Measurements from ENCODE around the gene AFDN. TPM values are rescaled to one million over a fixed set of nuclear protein-coding genes. Genes with fewer than 3 reads are reported as not detected.

AFDN gene
- total and polyA plus RNA-seq, 9 donors = 24.4 to 266 (median 86.6) TPM

DNA sequence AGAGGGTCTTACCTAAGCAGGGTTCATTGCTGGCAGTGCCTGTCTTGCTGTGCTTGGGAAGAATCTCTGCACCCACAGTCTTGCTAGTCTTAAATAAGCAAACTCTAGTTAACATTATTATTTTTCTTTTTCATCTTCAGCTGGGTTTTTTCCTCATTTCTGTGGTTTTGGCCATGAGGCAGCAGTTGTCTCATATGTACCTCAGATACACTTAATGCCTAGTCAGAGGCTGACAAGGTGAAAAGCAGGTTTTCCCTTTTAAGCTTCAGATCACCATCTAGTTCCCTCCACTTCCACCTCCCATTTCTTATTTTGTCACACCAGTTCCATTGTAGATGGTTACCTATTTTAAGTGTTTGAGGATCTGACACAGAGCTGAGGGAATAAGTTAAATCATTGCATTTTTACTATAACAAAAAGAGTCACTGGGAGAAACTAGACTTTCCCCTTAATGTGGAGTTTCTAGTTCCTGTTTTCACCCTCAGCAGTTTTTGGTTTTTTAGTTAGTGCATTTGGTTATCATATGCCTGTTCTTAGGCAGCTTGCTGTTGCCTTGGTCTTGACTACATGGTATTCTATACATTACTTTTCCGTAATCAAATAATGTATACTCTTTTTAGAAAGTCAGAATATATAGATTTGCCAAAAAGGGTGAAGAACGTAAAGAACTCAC, 46.0 kb downstream of the AFDN start:
- no peak for DNase-seq
- no peaks in the 10 kb centered on the region for H3K36me3 ChIP-seq
- no peak for TF ChIP-seq EP300 (IDR thresholded peaks at IDR 0.05)
- TF ChIP-seq, protein P1, sequence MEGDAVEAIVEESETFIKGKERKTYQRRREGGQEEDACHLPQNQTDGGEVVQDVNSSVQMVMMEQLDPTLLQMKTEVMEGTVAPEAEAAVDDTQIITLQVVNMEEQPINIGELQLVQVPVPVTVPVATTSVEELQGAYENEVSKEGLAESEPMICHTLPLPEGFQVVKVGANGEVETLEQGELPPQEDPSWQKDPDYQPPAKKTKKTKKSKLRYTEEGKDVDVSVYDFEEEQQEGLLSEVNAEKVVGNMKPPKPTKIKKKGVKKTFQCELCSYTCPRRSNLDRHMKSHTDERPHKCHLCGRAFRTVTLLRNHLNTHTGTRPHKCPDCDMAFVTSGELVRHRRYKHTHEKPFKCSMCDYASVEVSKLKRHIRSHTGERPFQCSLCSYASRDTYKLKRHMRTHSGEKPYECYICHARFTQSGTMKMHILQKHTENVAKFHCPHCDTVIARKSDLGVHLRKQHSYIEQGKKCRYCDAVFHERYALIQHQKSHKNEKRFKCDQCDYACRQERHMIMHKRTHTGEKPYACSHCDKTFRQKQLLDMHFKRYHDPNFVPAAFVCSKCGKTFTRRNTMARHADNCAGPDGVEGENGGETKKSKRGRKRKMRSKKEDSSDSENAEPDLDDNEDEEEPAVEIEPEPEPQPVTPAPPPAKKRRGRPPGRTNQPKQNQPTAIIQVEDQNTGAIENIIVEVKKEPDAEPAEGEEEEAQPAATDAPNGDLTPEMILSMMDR (IDR thresholded peaks at IDR 0.05) = no peak
- TF ChIP-seq POLR2A (IDR thresholded peaks at IDR 0.05) = no peak
- no peak overlapping the region for H3K27ac ChIP-seq
- no peaks in the 10 kb centered on the region for H3K9me3 ChIP-seq
- 96 to 98% (median 97%) methylated on average over 2 of the region's 2 CpGs for WGBS, 3 donors
- H3K4me3 ChIP-seq = no peak overlapping the region
- intact Hi-C loops (cut with DNase I) = no loop called here
- no peaks in the 10 kb centered on the region for H3K4me1 ChIP-seq (ENCODE audit: insufficient read depth)
- H3K27me3 ChIP-seq = no peaks in the 10 kb centered on the region

DNA sequence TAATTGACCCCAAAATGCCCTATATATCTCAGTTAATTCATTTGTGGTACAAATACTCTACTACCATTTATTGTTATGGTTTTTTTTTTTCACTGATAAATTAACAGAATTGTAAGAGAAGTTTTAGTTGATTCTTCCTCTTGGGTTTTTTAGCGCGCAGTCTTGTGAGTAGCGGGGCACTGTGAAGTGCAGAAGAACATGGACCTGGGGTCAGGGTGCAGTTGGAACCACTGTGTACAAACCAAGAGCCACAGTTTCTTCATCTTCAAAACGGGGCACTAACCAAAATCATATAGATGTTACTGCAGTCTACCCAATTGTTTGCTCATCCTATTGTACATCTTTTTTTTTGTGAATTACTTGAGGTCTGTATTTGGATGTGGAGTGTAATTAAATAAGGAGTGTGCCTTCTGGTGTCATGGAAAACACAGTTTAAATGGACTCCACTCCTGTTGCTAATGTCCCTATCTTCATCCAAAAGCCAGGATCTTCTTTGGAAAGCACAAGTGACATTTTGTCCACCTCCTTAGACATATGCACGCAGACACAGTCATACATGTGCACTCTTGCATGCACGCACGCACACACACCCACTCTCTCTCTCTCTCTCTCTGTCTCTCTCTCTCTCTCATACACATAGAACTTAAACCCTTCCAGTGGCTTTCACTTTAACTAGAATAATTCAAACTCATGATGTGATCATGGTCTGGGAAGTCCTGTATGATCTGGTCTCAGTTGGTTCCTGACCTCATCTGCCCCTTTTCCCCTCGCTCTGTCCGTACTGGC, 51.5 kb downstream of the AFDN start:
- WGBS, 3 donors = 92 to 96% (median 96%) methylated on average over 9 of the region's 9 CpGs

DNA sequence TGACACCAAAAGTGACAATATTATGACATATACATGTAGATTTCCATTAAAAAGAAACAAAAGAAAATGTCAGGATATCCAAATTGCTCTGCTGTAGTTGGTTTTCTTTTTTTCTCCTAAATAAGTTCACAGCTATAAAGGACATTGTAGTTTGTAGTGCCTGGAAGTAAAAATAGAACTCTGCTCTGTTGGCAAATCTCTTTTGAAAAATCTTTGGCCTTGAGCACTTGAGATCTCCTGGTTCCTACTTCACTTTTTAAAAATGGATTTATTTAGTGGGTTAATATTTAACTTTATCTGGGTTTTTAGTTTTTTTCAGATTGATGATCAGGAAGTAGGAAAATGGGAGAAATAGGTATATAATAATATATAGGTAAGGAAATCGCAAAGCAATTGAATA, 52.9 kb downstream of the AFDN start:
- WGBS, 3 donors = 94 to 99% (median 95%) methylated on average over 1 of the region's 1 CpG
- Histone ChIP-seq H3K4me1 (ENCODE audit: insufficient read depth) (no peaks in the 10 kb centered on the region), H3K36me3 (no peaks in the 10 kb centered on the region), H3K27me3 (no peaks in the 10 kb centered on the region), H3K4me3 (no peak overlapping the region), H3K9me3 (no peaks in the 10 kb centered on the region), H3K27ac (no peak overlapping the region)
- DNase-seq = no peak
- intact Hi-C loops (cut with DNase I) = no loop called here
- no peak for TF ChIP-seq POLR2A (IDR thresholded peaks at IDR 0.05)
- TF ChIP-seq EP300 (IDR thresholded peaks at IDR 0.05) = no peak
- TF ChIP-seq, protein P1 (IDR thresholded peaks at IDR 0.05) = no peak

More for the DNA sequence above, 51.5 kb downstream of the AFDN start:
- no peak overlapping the region for H3K4me3 ChIP-seq
- intact Hi-C loops (cut with DNase I) = no loop called here
- H3K9me3 ChIP-seq = no peaks in the 10 kb centered on the region
- TF ChIP-seq, protein P1 (IDR thresholded peaks at IDR 0.05) = no peak
- TF ChIP-seq EP300 (IDR thresholded peaks at IDR 0.05) = no peak
- no peak overlapping the region for H3K27ac ChIP-seq
- no peaks in the 10 kb centered on the region for H3K4me1 ChIP-seq (ENCODE audit: insufficient read depth)
- no peak for DNase-seq
- H3K36me3 ChIP-seq = no peaks in the 10 kb centered on the region
- no peaks in the 10 kb centered on the region for H3K27me3 ChIP-seq

DNA sequence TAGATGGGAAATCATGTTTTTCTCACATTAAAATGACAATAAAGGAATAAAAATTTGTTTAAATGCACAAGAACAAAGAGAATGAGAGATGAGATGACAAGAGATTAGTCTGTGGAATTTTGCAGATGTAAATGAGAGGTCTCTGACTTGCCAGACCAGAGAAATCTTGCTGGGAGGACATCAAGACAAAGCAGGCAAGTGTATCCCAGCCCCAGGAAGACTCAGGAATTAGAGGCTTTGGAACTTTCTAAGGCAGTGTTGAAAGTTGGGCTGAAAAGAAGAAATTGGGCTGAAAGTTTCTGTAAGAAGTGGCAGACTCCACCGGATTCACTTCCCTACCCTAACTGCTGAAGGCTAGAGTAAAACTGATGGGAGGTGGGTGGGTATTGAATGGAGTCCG, 54.6 kb downstream of the AFDN start:
- 91 to 96% (median 94%) methylated on average over 2 of the region's 2 CpGs for WGBS, 3 donors
- no peaks in the 10 kb centered on the region for H3K9me3 ChIP-seq
- H3K27ac ChIP-seq = no peak overlapping the region
- TF ChIP-seq, protein P1 (IDR thresholded peaks at IDR 0.05) = no peak
- TF ChIP-seq EP300 (IDR thresholded peaks at IDR 0.05) (no peak), POLR2A (IDR thresholded peaks at IDR 0.05) (no peak)
- no peaks in the 10 kb centered on the region for H3K27me3 ChIP-seq
- H3K36me3 ChIP-seq = no peaks in the 10 kb centered on the region
- no peak for DNase-seq
- intact Hi-C loops (cut with DNase I) = no loop called here
- no peaks in the 10 kb centered on the region for H3K4me1 ChIP-seq (ENCODE audit: insufficient read depth)
- H3K4me3 ChIP-seq = no peak overlapping the region
